K562 (cell line): Measurements from ENCODE around the gene THEM5. TPM values are rescaled to one million over a fixed set of nuclear protein-coding genes. Genes with fewer than 3 reads are reported as not detected.

Source experiments
- ATAC-seq: fragments of 200-7000 bp; cut with Tn5 transposase; 3 replicates; pipeline ENCODE4 v1.9.1; 2020; ENCODE audit warnings: moderate library complexity
- BruUV-seq: library from RNA; stranded (reverse); fragments of 400-500 nt; replicated peaks from 2 replicates; lab custom pipeline; 2021; lab: Mats Ljungman, UMichigan
- CTCF ChIA-PET: fragments of 300-600 bp; formaldehyde crosslinking; extraction: SDS; loops from one replicate; lab custom pipeline; 2021; ENCODE audit warnings: low intra/inter-chr PET ratio; lab: Yijun Ruan, JAX
- POLR2A ChIA-PET: fragments of 300-600, 350-650 bp; sonication (Branson Sonifier 250); formaldehyde crosslinking; extraction: SDS; loops from one replicate; lab custom pipeline; 2021; ENCODE audit warnings: antibody characterized with exemption, inconsistent platforms; lab: Yijun Ruan, JAX
- DNase-seq, 4 experiments: peaks; one replicate each; pipeline versions ENCODE4 v3.0.0 to v3.0.0-alpha.2; 2011 to 2018; ENCODE audit warnings: low spot score in 3 of 4, mixed read lengths in 3 of 4; ENCODE audit errors: extremely low read depth in 1 of 4
- FAIRE-seq: peaks from 2 replicates; lab custom pipeline; 2011; peaks lifted over from hg19 to GRCh38; lab: Jason Lieb, UNC
- H2AFZ ChIP-seq: 2 replicates; pipeline ENCODE4 v1.6.0; 2011; ENCODE audit warnings: low read depth, low read length, control low read depth, inconsistent platforms
- H3K27ac ChIP-seq: fragments of 200-600 bp; 3 replicates; pipeline ENCODE4 v1.8.0; 2011; ENCODE audit warnings: low read depth, mild to moderate bottlenecking, control low read depth, inconsistent platforms, low read length, moderate library complexity, mixed read lengths; ENCODE audit errors: extremely low read depth
- H3K27me3 ChIP-seq, 2 experiments: fragments of 300-600 bp in 1 of 2; 2 replicates in 1 of 2; 3 replicates in 1 of 2; pipeline versions ENCODE4 v1.6.0 to v1.8.0; 2011; ENCODE audit warnings: inconsistent platforms in 2 of 2, low read length in 2 of 2, mild to moderate bottlenecking in 1 of 2, mixed read lengths in 1 of 2, moderate library complexity in 1 of 2; ENCODE audit not compliant: control insufficient read depth in 2 of 2, insufficient read depth in 2 of 2
- H3K36me3 ChIP-seq: fragments of 300-600 bp; 3 replicates; pipeline ENCODE4 v1.8.0; 2011; ENCODE audit warnings: mild to moderate bottlenecking, low read length, inconsistent platforms; ENCODE audit not compliant: control insufficient read depth, insufficient read depth
- H3K4me1 ChIP-seq, 2 experiments: fragments of 200-600 bp in 1 of 2; replicated peaks in 1 of 2; 2 replicates in 1 of 2; 3 replicates in 1 of 2; pipeline versions ENCODE4 v1.5.1 to v1.8.0; 2011; ENCODE audit warnings: inconsistent platforms in 2 of 2, low read length in 2 of 2, mild to moderate bottlenecking in 1 of 2, mixed read lengths in 1 of 2, moderate library complexity in 1 of 2; ENCODE audit not compliant: control insufficient read depth in 2 of 2, insufficient read depth in 2 of 2
- H3K4me2 ChIP-seq: 2 replicates; pipeline ENCODE4 v1.6.1; 2011; ENCODE audit warnings: low read length, control low read depth, inconsistent platforms, mixed read lengths; ENCODE audit not compliant: insufficient read depth
- H3K4me3 ChIP-seq: fragments of 200-600 bp; sonication (generic), shearing (Covaris generic); 2 replicates; pipeline ENCODE4 v1.5.1; 2016; ENCODE audit warnings: control low read depth, inconsistent platforms
- H3K79me2 ChIP-seq: fragments of 200-600 bp; 3 replicates; pipeline ENCODE4 v1.8.0; 2011; ENCODE audit warnings: low read length, inconsistent platforms; ENCODE audit not compliant: control insufficient read depth, insufficient read depth
- H3K9ac ChIP-seq, 2 experiments: 2 replicates each; pipeline versions ENCODE4 v1.6.0 to v1.6.1; 2011; ENCODE audit warnings: low read depth in 2 of 2, low read length in 2 of 2, control low read depth in 1 of 2, inconsistent platforms in 1 of 2, mild to moderate bottlenecking in 1 of 2, mixed read lengths in 1 of 2; ENCODE audit not compliant: insufficient read depth in 1 of 2
- H3K9me1 ChIP-seq: one replicate; pipeline ENCODE4 v1.6.0; 2011; ENCODE audit warnings: inconsistent platforms, mild to moderate bottlenecking, low read length, moderate library complexity; ENCODE audit not compliant: control insufficient read depth, insufficient read depth
- H3K9me3 ChIP-seq: replicated peaks from 2 replicates; pipeline ENCODE4 v1.5.1; 2011; ENCODE audit warnings: low read depth, low read length, inconsistent platforms; ENCODE audit not compliant: control insufficient read depth, insufficient read depth
- H4K20me1 ChIP-seq: replicated peaks from 2 replicates; pipeline ENCODE4 v1.6.1; 2011; ENCODE audit warnings: low read length, inconsistent platforms, mixed read lengths; ENCODE audit not compliant: control insufficient read depth, insufficient read depth
- AFF4 ChIP-seq: sonication (generic); formaldehyde crosslinking; IDR thresholded peaks from 2 replicates; pipeline ENCODE4 v1.8.0; 2023; ENCODE audit warnings: mild to moderate bottlenecking, missing genetic modification reagents
- C11orf30 ChIP-seq: fragments of 450-650 bp; IDR thresholded peaks from 2 replicates; pipeline ENCODE4 v1.6.1; 2016; ENCODE audit warnings: low read depth, mild to moderate bottlenecking
- DACH1 ChIP-seq: fragments of 450-650 bp; IDR thresholded peaks from 2 replicates; pipeline ENCODE4 v1.6.1; 2018; ENCODE audit not compliant: partially characterized antibody
- MAFG ChIP-seq: fragments of 450-650 bp; conservative IDR thresholded peaks from 2 replicates; pipeline ENCODE4 v1.6.1; 2016; ENCODE audit warnings: missing genetic modification characterization, missing compliant biosample characterization
- NFE2 ChIP-seq: IDR thresholded peaks from 2 replicates; pipeline ENCODE4 v1.6.1; 2014; ENCODE audit warnings: antibody characterized with exemption, low read depth
- ZNF316 ChIP-seq: fragments of 450-650 bp; IDR thresholded peaks from 2 replicates; pipeline ENCODE4 v1.6.1; 2016
- ZNF780A ChIP-seq: fragments of 250-450 bp; sonication (Bioruptor Pico); IDR thresholded peaks from 2 replicates; pipeline ENCODE4 v1.5.0; 2021; ENCODE audit warnings: mild to moderate bottlenecking
- WGBS: fragments of 100-300 bp; shearing (Covaris generic); methylation state at CpG from one replicate; pipeline ENCODE4 v1.1.6; 2016; ENCODE audit warnings: low coverage, mixed read lengths; ENCODE audit not compliant: insufficient coverage; ENCODE audit errors: missing lambda C conversion rate; 5-methylcytosine and 5-hydroxymethylcytosine counted together
- in situ Hi-C: fragments of 300-500 bp; cut with MboI; formaldehyde crosslinking; loops from 4 replicates; pipeline ENCODE4 v1.15.0; 2018; ENCODE audit warnings: inconsistent platforms, mixed read lengths
- intact Hi-C: fragments of 100-400 bp; cut with micrococcal nuclease; formaldehyde crosslinking; loops from 2 replicates; pipeline ENCODE4 v1.14.2; 2022
- polyA plus RNA-seq, 8 experiments: library from polyadenylated mRNA; depleted of rRNA in 4 of 8; stranded (reverse) in 5 of 8; unstranded in 3 of 8; fragments of >200 nt; fragmentation: Nextera tagmentation in 2 of 8; fragmentation: Illumina TruSeq in 1 of 8; extraction: Ambion mirVana in 2 of 8; extraction: Trizol in 1 of 8; gene quantifications; 2 replicates each; pipeline versions ENCODE4 v1.2.1 to v1.2.3, GENCODE V29; 2011 to 2014; ENCODE audit warnings: inconsistent platforms in 1 of 8, missing spikeins in 1 of 8
- total RNA-seq, 7 experiments: library from RNA; depleted of rRNA in 6 of 7; stranded (reverse); fragments of >200 nt in 6 of 7; fragmentation: Illumina TruSeq in 2 of 7; extraction: Trizol in 2 of 7; gene quantifications; 2 replicates each; pipeline versions ENCODE4 v1.2.1 to v1.2.3, GENCODE V29; 2011 to 2021; ENCODE audit warnings: low replicate concordance in 1 of 7

Gene THEM5
- total and polyA plus RNA-seq, 9 of the 15 experiments (the other 6 are each of a cell fraction or from before 2014, with no cell fraction given), result not detected

GRCh38 chr1:151809290-151809984 is 44.1 kb downstream of the THEM5 start:
- no TSS peak for BruUV-seq
- CTCF ChIA-PET, result no interaction called here
- no peak overlapping the region for H2AFZ ChIP-seq
- H3K4me3 ChIP-seq, result no peak overlapping the region
- no peak for ATAC-seq
- in situ Hi-C loops (no loop called here), intact Hi-C loops (no loop called here)
- TF ChIP-seq DACH1 (no peak), AFF4 (CRISPR knock-in tag) (no peak), C11orf30 (peak; percentile 80), NFE2 (0 out of 2 replicates have a peak, but pooled peaks have one; percentile 9), ZNF780A (no peak), ZNF316 (peak; percentile 72; the same call in 1 of the 2 replicates), MAFG (tag) (peak; percentile 57; the same call in 1 of the 2 replicates)
- no peaks in the 10 kb centered on the region; the same call in 1 of the 2 replicates for H4K20me1 ChIP-seq
- no peaks in the 10 kb centered on the region for H3K36me3 ChIP-seq
- no peak for FAIRE-seq
- no peak for DNase-seq
- no peaks in the 10 kb centered on the region for H3K79me2 ChIP-seq
- H3K9ac ChIP-seq, result no peak overlapping the region
- WGBS, result 7% methylated on average over 8 of the region's 8 CpGs
- peaks cover 53 to 72% of the 10 kb centered on the region in 2 experiments for H3K27me3 ChIP-seq
- no peaks in the 10 kb centered on the region for H3K9me1 ChIP-seq
- POLR2A ChIA-PET, result interaction anchor here (0.9 kb wide), 1 partner anchor 549 kb away, joined by 3 read pairs; no protein-coding TSS in a partner anchor
- H3K9me3 ChIP-seq, result no peaks in the 10 kb centered on the region
- no peaks in the 10 kb centered on the region for H3K4me1 ChIP-seq
- no peak overlapping the region for H3K27ac ChIP-seq
- H3K4me2 ChIP-seq, result no peak overlapping the region
